Tibial nerve (tissue), 4 donors: ENCODE results near the gene TMEM94. TPM values are rescaled to one million over a fixed set of nuclear protein-coding genes. Genes with fewer than 3 reads are reported as not detected.

Source experiments
- DNase-seq, 2 donors: peaks; one replicate each; pipeline ENCODE4 v3.0.0-alpha.2; 2019; ENCODE audit warnings: low spot score in 2 of 2
- H3K27ac ChIP-seq, 4 donors: fragments of 200-600 bp; sonication (generic) in 3 of 4; one replicate each; pipeline ENCODE4 v1.5.1; 2017 to 2019; ENCODE audit warnings: mild to moderate bottlenecking in 1 of 4
- H3K27me3 ChIP-seq, 2 donors: fragments of 200-600 bp; sonication (generic) in 1 of 2; one replicate each; pipeline versions ENCODE4 v1.5.1 to v1.6.0; 2017 to 2019
- H3K36me3 ChIP-seq, 3 donors: fragments of 200-600 bp; sonication (generic); one replicate each; pipeline ENCODE4 v1.5.1; 2018 to 2019
- H3K4me1 ChIP-seq, 4 donors: fragments of 200-600 bp; sonication (generic) in 3 of 4; one replicate each; pipeline ENCODE4 v1.5.1; 2017 to 2019
- H3K4me3 ChIP-seq, 4 donors: fragments of 200-600 bp; sonication (generic) in 3 of 4; one replicate each; pipeline ENCODE4 v1.5.1; 2017 to 2019; ENCODE audit warnings: mild to moderate bottlenecking in 1 of 4, moderate library complexity in 1 of 4
- H3K9me3 ChIP-seq, 4 donors: fragments of 200-600 bp; sonication (generic) in 3 of 4; one replicate each; pipeline ENCODE4 v1.5.1; 2017 to 2019
- CTCF ChIP-seq, 5 experiments: fragments of 200-600 bp in 3 of 5; fragments of 450-650 bp in 2 of 5; sonication (generic) in 3 of 5; IDR thresholded peaks; one replicate each; pipeline ENCODE4 v1.5.1; 2016 to 2019; ENCODE audit warnings: antibody characterized with exemption in 5 of 5, mild to moderate bottlenecking in 3 of 5, moderate library complexity in 2 of 5
- EP300 ChIP-seq, 2 donors: sonication (generic); formaldehyde crosslinking; IDR thresholded peaks; one replicate each; pipeline ENCODE4 v1.6.1; 2017; ENCODE audit warnings: antibody characterized with exemption in 2 of 2, mild to moderate bottlenecking in 1 of 2
- POLR2A ChIP-seq, 2 donors: fragments of 450-650 bp; IDR thresholded peaks; one replicate each; pipeline ENCODE4 v1.6.1; 2017; ENCODE audit warnings: antibody characterized with exemption in 2 of 2, mild to moderate bottlenecking in 2 of 2, moderate library complexity in 2 of 2
- WGBS, 2 donors: methylation state at CpG; one replicate each; pipeline ENCODE4 v1.1.5; 2018; 5-methylcytosine and 5-hydroxymethylcytosine counted together
- small RNA-seq: library from RNA; depleted of rRNA; stranded (forward); fragments of <200 nt; gene quantifications from one replicate; pipeline ENCODE3, GENCODE V24; 2016
- total RNA-seq, 4 donors: library from RNA; depleted of rRNA; stranded (reverse); fragments of >200 nt; gene quantifications; one replicate each; pipeline ENCODE4 v1.1.0, GENCODE V29; 2016

Gene TMEM94
- total RNA-seq, 4 donors from 2014 or later, result 84.3 to 95.1 (median 89.9) TPM

- Histone ChIP-seq H3K27ac (no peak overlapping the region), H3K4me1 (no peaks in the 10 kb centered on the region), H3K27me3 (no peaks in the 10 kb centered on the region), H3K9me3 (no peaks in the 10 kb centered on the region), H3K4me3 (no peak overlapping the region), H3K36me3 (no peaks in the 10 kb centered on the region)
- no peak for TF ChIP-seq EP300 (IDR thresholded peaks at IDR 0.05)
- 74 to 85% methylated on average over 14 to 15 of the region's 15 CpGs for WGBS, 2 donors
- no peak for DNase-seq
These were observed 86.4 kb downstream of the TMEM94 start for GRCh38 chr17:75542728-75543336.

- no peaks in the 10 kb centered on the region for H3K27me3 ChIP-seq
- no peaks in the 10 kb centered on the region for H3K9me3 ChIP-seq
- H3K36me3 ChIP-seq, result no peaks in the 10 kb centered on the region
- TF ChIP-seq POLR2A (IDR thresholded peaks at IDR 0.05) (no peak), CTCF (IDR thresholded peaks at IDR 0.05) (no peak), EP300 (IDR thresholded peaks at IDR 0.05) (no peak)
- no peak overlapping the region for H3K27ac ChIP-seq
- no peak for DNase-seq
- H3K4me1 ChIP-seq, result no peaks in the 10 kb centered on the region
- H3K4me3 ChIP-seq, result no peak overlapping the region
- WGBS, 2 donors, result 83 to 84% methylated on average over 4 to 8 of the region's 8 CpGs
These were observed 87.8 kb downstream of the TMEM94 start for GRCh38 chr17:75544250-75544649.

GRCh38 chr17:75546181-75546580, 89.7 kb downstream of the TMEM94 start:
- Histone ChIP-seq H3K4me3 (no peak overlapping the region), H3K4me1 (no peaks in the 10 kb centered on the region), H3K9me3 (no peaks in the 10 kb centered on the region), H3K27me3 (no peaks in the 10 kb centered on the region), H3K27ac (no peak overlapping the region), H3K36me3 (no peaks in the 10 kb centered on the region)
- TF ChIP-seq CTCF (IDR thresholded peaks at IDR 0.05) (no peak), EP300 (IDR thresholded peaks at IDR 0.05) (no peak), POLR2A (IDR thresholded peaks at IDR 0.05) (no peak)
- DNase-seq, result no peak
- 87 to 92% methylated on average over 13 of the region's 13 CpGs for WGBS, 2 donors

GRCh38 chr17:75547091-75547490, 90.7 kb downstream of the TMEM94 start:
- no peak for DNase-seq
- no peaks in the 10 kb centered on the region for H3K27me3 ChIP-seq
- no peak overlapping the region for H3K27ac ChIP-seq
- no peaks in the 10 kb centered on the region for H3K9me3 ChIP-seq
- no peak overlapping the region for H3K4me3 ChIP-seq
- TF ChIP-seq EP300 (IDR thresholded peaks at IDR 0.05), result no peak
- no peak for TF ChIP-seq CTCF (IDR thresholded peaks at IDR 0.05)
- TF ChIP-seq POLR2A (IDR thresholded peaks at IDR 0.05), result no peak
- H3K36me3 ChIP-seq, result no peaks in the 10 kb centered on the region
- no peaks in the 10 kb centered on the region for H3K4me1 ChIP-seq
- WGBS, 2 donors, result 87 to 90% methylated on average over 9 of the region's 9 CpGs

GRCh38 chr17:75548813-75549212, 92.4 kb downstream of the TMEM94 start:
- no peak for DNase-seq
- Histone ChIP-seq H3K4me3 (no peak overlapping the region), H3K4me1 (no peaks in the 10 kb centered on the region), H3K27ac (peak overlapping the region in 1 of 4 donors; percentile 67), H3K36me3 (no peaks in the 10 kb centered on the region), H3K9me3 (no peaks in the 10 kb centered on the region), H3K27me3 (no peaks in the 10 kb centered on the region)
- TF ChIP-seq CTCF (IDR thresholded peaks at IDR 0.05) (no peak), POLR2A (IDR thresholded peaks at IDR 0.05) (no peak), EP300 (IDR thresholded peaks at IDR 0.05) (no peak)
- 70 to 75% methylated on average over 5 of the region's 5 CpGs for WGBS, 2 donors

Small RNA genes lying within 50 kb of the gene (small RNA-seq; reads per million reads assigned to genes)
- not detected for gene RF00019
- not detected for gene RNU6-938P

Other genes with a start within 250 kb of the TMEM94 start
- gene GGA3, start 195.0 kb upstream of the TMEM94 start, total RNA-seq, result 10 to 100 TPM; 45.5 to 66.0 (median 56.6) TPM
- gene MRPS7, start 194.8 kb upstream of the TMEM94 start, total RNA-seq, result 10 to 100 TPM; 31.2 to 36.6 (median 33.6) TPM
- 10 to 100 TPM; 18.4 to 53.1 (median 41.0) TPM for gene MIF4GD, start 185.4 kb upstream of the TMEM94 start, total RNA-seq
- 10 to 100 TPM; 16.7 to 23.1 (median 20.1) TPM for gene SLC25A19, start 167.2 kb upstream of the TMEM94 start, total RNA-seq
- 100 to 1,000 TPM in 3 of 4 donors, 10 to 100 TPM in 1; 77.6 to 139 (median 133) TPM for gene GRB2, start 51.0 kb upstream of the TMEM94 start, total RNA-seq
- 10 to 100 TPM; 36.0 to 59.0 (median 51.3) TPM for gene CASKIN2, start 58.9 kb downstream of the TMEM94 start, total RNA-seq
- gene TSEN54, start 59.9 kb downstream of the TMEM94 start, total RNA-seq, result 10 to 100 TPM; 43.3 to 84.6 (median 53.0) TPM
- 10 to 100 TPM in 1 of 4 donors, 1 to 10 TPM in 3; 8.4 to 18.4 (median 8.8) TPM for gene LLGL2, start 69.1 kb downstream of the TMEM94 start, total RNA-seq
- gene MYO15B, start 131.2 kb downstream of the TMEM94 start, total RNA-seq, result 100 to 1,000 TPM; 150 to 327 (median 278) TPM
- gene SMIM5, start 176.8 kb downstream of the TMEM94 start, total RNA-seq, result 10 to 100 TPM; 17.3 to 41.1 (median 25.0) TPM
- 10 to 100 TPM; 23.2 to 51.9 (median 34.7) TPM for gene RECQL5, start 210.5 kb downstream of the TMEM94 start, total RNA-seq
- 100 to 1,000 TPM in 2 of 4 donors, 10 to 100 TPM in 2; 63.9 to 119 (median 95.3) TPM for gene SAP30BP, start 210.7 kb downstream of the TMEM94 start, total RNA-seq